Astrocyte of the cerebellum (primary cell): ENCODE data around the gene DOCK4.

Source experiments
- DNase-seq: peaks from one replicate; pipeline ENCODE4 v3.0.0-alpha.2; 2011; ENCODE audit warnings: low read depth
- H3K4me3 ChIP-seq: 2 replicates; pipeline ENCODE4 v1.5.1; 2011; ENCODE audit warnings: mild to moderate bottlenecking, low read depth, low read length, moderate library complexity
- in situ Hi-C: cut with HindIII; loops from 2 replicates; pipeline ENCODE4 v1.10.0; 2017; ENCODE audit warnings: low sequenced_read_pairs
- TF ChIP-seq, protein P1 (sequence below): IDR thresholded peaks from 2 replicates; pipeline ENCODE4 v1.5.1; 2012; ENCODE audit warnings: low read length, low read depth, moderate library complexity, mild to moderate bottlenecking; ENCODE audit errors: missing control alignments

The DOCK4 gene

DNA sequence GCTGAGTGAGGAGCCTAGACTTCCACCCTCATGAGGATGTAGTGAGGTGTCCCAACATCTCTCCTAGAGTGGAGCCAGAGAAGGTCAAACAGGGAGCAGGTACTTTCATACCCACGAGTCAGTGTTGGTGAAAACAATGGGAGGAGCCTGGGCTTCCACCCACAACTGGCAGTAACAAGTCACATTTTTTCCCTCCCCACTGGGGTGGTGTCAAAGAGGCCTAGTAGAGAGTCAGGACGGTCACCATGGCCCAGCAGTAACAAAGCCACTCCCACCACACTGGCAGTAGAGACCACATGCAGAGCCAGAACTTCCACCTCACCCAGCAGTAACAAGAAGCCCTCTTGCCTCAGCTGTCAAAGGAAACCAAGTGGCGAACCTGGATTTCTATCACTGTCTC is 363.7 kb downstream of the DOCK4 start:
- TF ChIP-seq, protein P1, sequence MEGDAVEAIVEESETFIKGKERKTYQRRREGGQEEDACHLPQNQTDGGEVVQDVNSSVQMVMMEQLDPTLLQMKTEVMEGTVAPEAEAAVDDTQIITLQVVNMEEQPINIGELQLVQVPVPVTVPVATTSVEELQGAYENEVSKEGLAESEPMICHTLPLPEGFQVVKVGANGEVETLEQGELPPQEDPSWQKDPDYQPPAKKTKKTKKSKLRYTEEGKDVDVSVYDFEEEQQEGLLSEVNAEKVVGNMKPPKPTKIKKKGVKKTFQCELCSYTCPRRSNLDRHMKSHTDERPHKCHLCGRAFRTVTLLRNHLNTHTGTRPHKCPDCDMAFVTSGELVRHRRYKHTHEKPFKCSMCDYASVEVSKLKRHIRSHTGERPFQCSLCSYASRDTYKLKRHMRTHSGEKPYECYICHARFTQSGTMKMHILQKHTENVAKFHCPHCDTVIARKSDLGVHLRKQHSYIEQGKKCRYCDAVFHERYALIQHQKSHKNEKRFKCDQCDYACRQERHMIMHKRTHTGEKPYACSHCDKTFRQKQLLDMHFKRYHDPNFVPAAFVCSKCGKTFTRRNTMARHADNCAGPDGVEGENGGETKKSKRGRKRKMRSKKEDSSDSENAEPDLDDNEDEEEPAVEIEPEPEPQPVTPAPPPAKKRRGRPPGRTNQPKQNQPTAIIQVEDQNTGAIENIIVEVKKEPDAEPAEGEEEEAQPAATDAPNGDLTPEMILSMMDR, result no peak
- no peak for DNase-seq
- H3K4me3 ChIP-seq, result no peak overlapping the region
- in situ Hi-C loops, result no loop called here

DNA sequence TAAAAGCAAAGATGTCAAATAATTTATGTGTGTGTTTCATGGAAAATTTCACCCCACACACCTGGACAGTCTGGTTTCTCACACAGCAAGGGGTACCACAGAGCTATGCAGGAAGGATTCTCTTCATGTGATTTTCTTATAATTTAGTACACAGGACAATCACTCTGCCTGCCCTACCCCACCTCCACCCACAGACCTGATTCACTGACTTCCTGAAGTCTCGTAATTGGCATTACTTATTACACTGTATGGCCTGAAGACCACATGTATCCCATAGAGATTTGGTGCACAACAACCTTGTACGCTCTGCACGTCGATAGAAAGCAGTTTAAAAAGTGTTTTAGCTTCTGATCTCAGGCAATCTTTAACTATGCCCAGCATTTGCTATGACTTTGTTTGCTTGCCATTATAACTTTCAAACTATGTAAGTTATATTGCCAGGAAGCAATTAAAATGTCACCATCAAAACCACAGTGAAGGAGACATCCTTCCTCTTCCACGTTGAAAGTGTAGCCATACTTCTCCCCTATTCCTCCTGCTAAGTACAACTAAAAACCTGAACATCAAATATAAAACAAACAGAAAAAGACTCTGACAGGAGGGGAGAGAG is 364.5 kb downstream of the DOCK4 start:
- DNase-seq, result no peak
- in situ Hi-C loops, result no loop called here
- H3K4me3 ChIP-seq, result no peak overlapping the region
- TF ChIP-seq, protein P1, result no peak

DNA sequence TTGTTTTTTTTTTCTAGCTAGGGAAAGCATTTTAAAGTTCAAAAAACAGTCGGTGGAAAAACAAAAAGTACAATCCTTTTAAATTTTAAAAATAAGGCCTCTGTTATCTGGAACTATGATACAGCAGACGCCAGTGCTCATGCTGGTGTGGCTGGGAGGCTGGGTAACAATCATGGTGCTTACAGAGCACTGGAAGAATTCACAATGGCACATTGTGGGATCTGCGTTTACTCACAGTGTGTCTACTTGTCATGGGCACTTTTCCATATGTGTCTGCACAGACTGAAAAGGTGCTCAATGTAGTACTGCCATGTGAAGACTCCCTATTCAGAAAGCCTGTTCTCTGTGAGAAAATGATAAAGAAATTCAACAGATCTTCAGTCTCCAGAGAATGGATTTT is 365.7 kb downstream of the DOCK4 start:
- no peak for DNase-seq
- in situ Hi-C loops, result no loop called here
- TF ChIP-seq, protein P1, result no peak
- H3K4me3 ChIP-seq, result no peak overlapping the region

DNA sequence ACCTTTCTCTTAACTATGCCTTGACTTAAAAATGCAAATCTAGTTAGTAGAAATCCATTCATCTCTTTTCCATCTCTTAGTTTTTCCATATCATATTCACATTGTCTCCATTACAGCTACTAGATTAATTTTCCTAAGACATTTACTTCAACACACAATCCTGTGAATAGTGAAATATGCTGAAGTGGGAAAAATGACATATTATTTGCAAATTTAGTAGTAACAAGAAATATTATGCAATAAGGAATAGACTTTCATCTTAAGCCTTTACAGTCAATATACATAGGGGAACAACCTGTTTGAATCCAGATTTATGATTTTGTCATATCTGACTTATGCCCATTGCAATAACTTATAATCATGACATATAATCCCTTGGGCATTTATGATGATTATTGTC is 366.9 kb downstream of the DOCK4 start:
- no peak for DNase-seq
- in situ Hi-C loops, result no loop called here
- TF ChIP-seq, protein P1, result no peak
- no peak overlapping the region for H3K4me3 ChIP-seq

DNA sequence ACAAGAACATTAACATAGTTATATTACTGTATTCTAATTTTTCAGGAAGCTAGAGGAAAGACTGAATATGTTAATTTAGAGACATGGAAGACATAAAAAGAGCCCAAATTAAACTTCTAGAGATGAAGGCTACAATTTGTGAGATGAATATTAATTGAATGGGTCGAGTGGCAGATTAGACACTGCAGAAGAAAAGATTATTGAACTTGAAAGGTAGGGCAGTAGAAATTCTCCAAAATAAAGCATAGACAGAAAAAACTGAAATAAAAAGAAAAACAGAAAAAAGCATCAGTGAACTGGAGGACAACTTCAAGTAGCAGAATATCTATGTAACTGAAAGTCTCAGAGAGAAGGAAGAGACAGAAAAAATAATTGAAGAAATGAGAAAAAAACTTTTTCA is 369.6 kb downstream of the DOCK4 start:
- H3K4me3 ChIP-seq, result no peak overlapping the region
- TF ChIP-seq, protein P1, result no peak
- DNase-seq, result no peak
- in situ Hi-C loops, result no loop called here

DNA sequence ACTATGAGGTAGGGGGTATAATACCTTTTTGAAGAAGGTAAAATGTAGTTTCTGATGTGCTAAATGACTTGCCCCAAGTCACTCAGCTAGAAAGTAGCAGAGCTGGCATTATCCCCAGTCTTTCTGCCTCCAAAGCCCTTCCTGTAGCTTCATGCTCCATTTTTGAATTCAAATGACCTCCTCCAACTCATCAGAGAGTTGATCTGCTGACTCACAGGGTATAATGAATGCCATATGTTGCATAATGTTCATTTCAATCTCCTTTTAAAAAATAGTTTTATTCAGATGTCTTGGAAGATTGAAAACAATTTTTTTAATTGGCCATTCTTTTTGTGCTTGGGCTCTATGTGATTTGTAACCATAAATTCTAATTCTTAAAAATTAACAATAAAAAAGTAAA is 371.1 kb downstream of the DOCK4 start:
- in situ Hi-C loops, result no loop called here
- DNase-seq, result peak; percentile 83
- TF ChIP-seq, protein P1, result no peak
- no peak overlapping the region for H3K4me3 ChIP-seq

DNA sequence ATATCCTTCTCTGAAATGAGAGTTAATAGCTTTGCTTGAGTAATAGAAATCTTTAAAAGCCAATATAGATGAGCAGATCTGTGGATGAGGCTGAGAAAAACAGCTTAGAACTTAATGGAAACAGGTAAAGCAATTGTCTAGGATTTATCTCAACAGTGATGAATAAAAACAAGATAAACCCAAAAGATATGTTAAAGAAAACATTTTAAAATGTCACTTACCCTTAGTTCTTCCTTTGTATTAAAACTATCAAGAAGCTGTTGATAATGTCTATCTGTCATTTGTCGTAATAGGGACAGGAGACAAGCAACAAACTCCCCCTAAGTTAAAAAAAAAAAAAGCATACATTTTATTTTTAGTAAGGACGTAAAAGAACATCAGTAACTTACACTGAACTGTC is 371.8 kb downstream of the DOCK4 start:
- in situ Hi-C loops, result no loop called here
- TF ChIP-seq, protein P1, result no peak
- DNase-seq, result no peak

More for the DNA sequence above, 371.8 kb downstream of the DOCK4 start:
- H3K4me3 ChIP-seq, result no peak overlapping the region
